Endothelial cell of umbilical vein (primary cell): Measurements from ENCODE around the gene MELTF. TPM values are rescaled to one million over a fixed set of nuclear protein-coding genes. Genes with fewer than 3 reads are reported as not detected.

Source experiments
- BruUV-seq: library from RNA; stranded (reverse); fragments of 400-500 nt; replicated peaks from 2 replicates; lab custom pipeline; 2021; lab: Mats Ljungman, UMichigan
- CTCF ChIA-PET: fragments of 300-600, 350-600 bp; sonication (Branson Sonifier 250); formaldehyde crosslinking; loops from one replicate; lab custom pipeline; 2021; ENCODE audit warnings: antibody characterized with exemption, inconsistent platforms; lab: Charles Lee
- POLR2A ChIA-PET: fragments of 300-600, 350-600 bp; sonication (Branson Sonifier 250); formaldehyde crosslinking; loops from one replicate; lab custom pipeline; 2021; ENCODE audit warnings: antibody characterized with exemption, inconsistent platforms; lab: Charles Lee
- DNase-seq: peaks from one replicate; pipeline ENCODE4 v3.0.0-alpha.2; 2011; ENCODE audit warnings: low read depth, low spot score
- FAIRE-seq: peaks from 2 replicates; lab custom pipeline; 2011; peaks lifted over from hg19 to GRCh38; lab: Jason Lieb, UNC
- H2AFZ ChIP-seq: 2 replicates; pipeline ENCODE4 v1.6.0; 2012; ENCODE audit warnings: low read depth, low read length, control low read depth, inconsistent platforms
- H3K27ac ChIP-seq: 2 replicates; pipeline ENCODE4 v1.5.1; 2011; ENCODE audit warnings: low read depth, mild to moderate bottlenecking, control low read depth, low read length, moderate library complexity; ENCODE audit not compliant: insufficient read depth
- H3K27me3 ChIP-seq, 2 experiments: 2 replicates each; pipeline versions ENCODE4 v1.6.0 to v1.6.1; 2011; ENCODE audit warnings: low read length in 2 of 2, mixed read lengths in 1 of 2; ENCODE audit not compliant: control insufficient read depth in 2 of 2, insufficient read depth in 2 of 2
- H3K36me3 ChIP-seq, 2 experiments: 2 replicates in 1 of 2; 3 replicates in 1 of 2; pipeline ENCODE4 v1.5.1; 2011; ENCODE audit warnings: low read length in 2 of 2, mild to moderate bottlenecking in 1 of 2, moderate library complexity in 1 of 2; ENCODE audit not compliant: control insufficient read depth in 2 of 2, insufficient read depth in 2 of 2; ENCODE audit errors: extremely low read depth in 1 of 2
- H3K4me1 ChIP-seq: 3 replicates; pipeline ENCODE4 v1.5.1; 2011; ENCODE audit warnings: mild to moderate bottlenecking, low read length; ENCODE audit not compliant: control insufficient read depth, insufficient read depth; ENCODE audit errors: extremely low read depth
- H3K4me2 ChIP-seq: 2 replicates; pipeline ENCODE4 v1.6.1; 2011; ENCODE audit warnings: low read length, control low read depth, mixed read lengths; ENCODE audit not compliant: insufficient read depth
- H3K4me3 ChIP-seq, 3 experiments: fragments of 200-600 bp in 1 of 3; sonication (generic), shearing (Covaris generic) in 1 of 3; replicated peaks in 1 of 3; 2 replicates each; pipeline ENCODE4 v1.5.1; 2011 to 2016; ENCODE audit warnings: control low read depth in 3 of 3, low read length in 3 of 3, mild to moderate bottlenecking in 2 of 3, inconsistent platforms in 1 of 3, low read depth in 1 of 3, moderate library complexity in 1 of 3; ENCODE audit not compliant: insufficient read depth in 1 of 3
- H3K79me2 ChIP-seq: 2 replicates; pipeline ENCODE4 v1.6.0; 2012; ENCODE audit warnings: low read length, inconsistent platforms; ENCODE audit not compliant: control insufficient read depth, insufficient read depth
- H3K9ac ChIP-seq: replicated peaks from 2 replicates; pipeline ENCODE3; 2011; ENCODE audit warnings: low read length, control low read depth; ENCODE audit not compliant: insufficient read depth; ENCODE audit errors: extremely low read depth
- H3K9me1 ChIP-seq: replicated peaks from 3 replicates; pipeline ENCODE4 v1.6.0; 2011; ENCODE audit warnings: mild to moderate bottlenecking, low read length; ENCODE audit not compliant: control insufficient read depth, insufficient read depth; ENCODE audit errors: extremely low read depth
- H3K9me3 ChIP-seq: replicated peaks from 2 replicates; pipeline ENCODE4 v1.5.1; 2012; ENCODE audit warnings: low read length, inconsistent platforms; ENCODE audit not compliant: control insufficient read depth, insufficient read depth
- H4K20me1 ChIP-seq: replicated peaks from 2 replicates; pipeline ENCODE3; 2011; ENCODE audit warnings: mild to moderate bottlenecking, low read length; ENCODE audit not compliant: control insufficient read depth, insufficient read depth; ENCODE audit errors: extremely low read depth
- CTCF ChIP-seq, 2 donors: IDR thresholded peaks; 1 replicate in 1 of 2; 2 replicates in 1 of 2; pipeline ENCODE4 v1.5.1; 2011; ENCODE audit warnings: low read length in 2 of 2, mild to moderate bottlenecking in 2 of 2, moderate library complexity in 2 of 2, control low read depth in 1 of 2, inconsistent platforms in 1 of 2, low read depth in 1 of 2; ENCODE audit not compliant: insufficient read depth in 1 of 2; ENCODE audit errors: extremely low read depth in 1 of 2
- EZH2 ChIP-seq: IDR thresholded peaks from 2 replicates; pipeline ENCODE4 v1.6.1; 2012; ENCODE audit warnings: borderline replicate concordance, low read depth, mild to moderate bottlenecking, moderate library complexity, low read length, inconsistent platforms; ENCODE audit not compliant: severe bottlenecking
- FOS ChIP-seq: IDR thresholded peaks from 2 replicates; pipeline ENCODE4 v1.6.1; 2011; ENCODE audit warnings: mild to moderate bottlenecking, low read length, moderate library complexity, borderline replicate concordance; ENCODE audit not compliant: insufficient read depth
- GATA2 ChIP-seq: IDR thresholded peaks from 2 replicates; pipeline ENCODE4 v1.7.0; 2011; ENCODE audit warnings: low read depth, mild to moderate bottlenecking, moderate library complexity, mixed read lengths, low read length; ENCODE audit not compliant: insufficient read length, insufficient read depth
- JUN ChIP-seq: IDR thresholded peaks from 2 replicates; pipeline ENCODE4 v1.6.1; 2011; ENCODE audit warnings: borderline replicate concordance, low read depth; ENCODE audit not compliant: insufficient read length, insufficient read depth
- MAX ChIP-seq: IDR thresholded peaks from 2 replicates; pipeline ENCODE4 v1.6.1; 2011; ENCODE audit not compliant: insufficient read depth, insufficient read length
- MYC ChIP-seq: IDR thresholded peaks from one replicate; pipeline ENCODE4 v1.6.1; 2011; ENCODE audit warnings: mild to moderate bottlenecking, low read depth, low read length
- POLR2A ChIP-seq: IDR thresholded peaks from 2 replicates; pipeline ENCODE4 v1.6.1; 2012; ENCODE audit warnings: low read depth, mild to moderate bottlenecking, control low read depth, low read length
- POLR2AphosphoS5 ChIP-seq: IDR thresholded peaks from 2 replicates; pipeline ENCODE4 v1.6.1; 2012; ENCODE audit warnings: low read depth, mild to moderate bottlenecking, control low read depth, low read length, moderate library complexity; ENCODE audit not compliant: insufficient read depth
- dilution Hi-C: fragments of 300-500 bp; cut with MboI; formaldehyde crosslinking; loops from one replicate; pipeline ENCODE4 v1.15.0; 2019; ENCODE audit warnings: low sequenced_read_pairs; ENCODE audit not compliant: extremely low pct_ligation_motif_present
- intact Hi-C: fragments of 100-400 bp; cut with micrococcal nuclease; formaldehyde crosslinking; loops from one replicate; pipeline ENCODE4 v1.10.0; 2022
- polyA plus RNA-seq, 4 experiments: library from polyadenylated mRNA; depleted of rRNA in 3 of 4; stranded (reverse) in 3 of 4; unstranded in 1 of 4; fragments of >200 nt; gene quantifications; 2 replicates each; pipeline versions ENCODE4 v1.2.1 to v1.2.3, GENCODE V29; 2011 to 2012; ENCODE audit warnings: missing spikeins in 1 of 4
- total RNA-seq: library from RNA; stranded (reverse); gene quantifications from 2 replicates; pipeline ENCODE4 v1.2.3, GENCODE V29; 2021

Gene MELTF
- total and polyA plus RNA-seq, 2 donors (not counting 3 experiments of a cell fraction or from before 2014, with no cell fraction given) = 0.59 to 2.3 TPM

GRCh38 chr3:197008436-197009209, 21.0 kb downstream of the MELTF start:
- H3K79me2 ChIP-seq = no peaks in the 10 kb centered on the region
- no peaks in the 10 kb centered on the region for H4K20me1 ChIP-seq
- intact Hi-C loops (loop anchor here (10.0 kb wide), 1 partner anchor 506 kb away; no protein-coding TSS in a partner anchor), dilution Hi-C loops (no loop called here)
- H3K4me1 ChIP-seq = peaks cover 2% of the 10 kb centered on the region
- H3K4me2 ChIP-seq = no peak overlapping the region
- no peaks in the 10 kb centered on the region for H3K27me3 ChIP-seq
- FAIRE-seq = no peak
- no peaks in the 10 kb centered on the region for H3K36me3 ChIP-seq
- no peak overlapping the region for H3K27ac ChIP-seq
- H3K4me3 ChIP-seq = no peak overlapping the region
- no peaks in the 10 kb centered on the region for H3K9me3 ChIP-seq
- DNase-seq = no peak
- TF ChIP-seq FOS (no peak), MYC (no peak), POLR2A (no peak), JUN (no peak), MAX (no peak), CTCF (IDR thresholded peaks at IDR 0.05; ENCODE audit: extremely low read depth in 1 of 2, insufficient read depth in 1 of 2, low read depth in 1 of 2, low read length in 2 of 2) (no peak), GATA2 (no peak), EZH2 (no peak), POLR2AphosphoS5 (no peak)
- no TSS peak for BruUV-seq
- ChIA-PET CTCF (interaction anchor here (2.3 kb wide), 1 partner anchor 21 kb away, joined by 9 read pairs; the partner anchor contains the start of gene MELTF), POLR2A (no interaction called here)
- no peak overlapping the region for H2AFZ ChIP-seq
- H3K9me1 ChIP-seq = no peaks in the 10 kb centered on the region
- H3K9ac ChIP-seq = no peak overlapping the region
